A172 (cell line): Measurements from ENCODE around the gene NFASC. TPM values are rescaled to one million over a fixed set of nuclear protein-coding genes. Genes with fewer than 3 reads are reported as not detected.

Source experiments
- DNase-seq: peaks from one replicate; pipeline ENCODE4 v3.0.0-alpha.2; 2015; ENCODE audit warnings: low spot score
- total RNA-seq: library from RNA; depleted of rRNA; stranded (reverse); fragments of >200 nt; shearing (Covaris generic); gene quantifications from 2 replicates; pipeline ENCODE4 v1.2.3, GENCODE V29; 2014

NFASC gene
- total RNA-seq, 1 experiment from 2014 or later = 33.3 TPM

DNA sequence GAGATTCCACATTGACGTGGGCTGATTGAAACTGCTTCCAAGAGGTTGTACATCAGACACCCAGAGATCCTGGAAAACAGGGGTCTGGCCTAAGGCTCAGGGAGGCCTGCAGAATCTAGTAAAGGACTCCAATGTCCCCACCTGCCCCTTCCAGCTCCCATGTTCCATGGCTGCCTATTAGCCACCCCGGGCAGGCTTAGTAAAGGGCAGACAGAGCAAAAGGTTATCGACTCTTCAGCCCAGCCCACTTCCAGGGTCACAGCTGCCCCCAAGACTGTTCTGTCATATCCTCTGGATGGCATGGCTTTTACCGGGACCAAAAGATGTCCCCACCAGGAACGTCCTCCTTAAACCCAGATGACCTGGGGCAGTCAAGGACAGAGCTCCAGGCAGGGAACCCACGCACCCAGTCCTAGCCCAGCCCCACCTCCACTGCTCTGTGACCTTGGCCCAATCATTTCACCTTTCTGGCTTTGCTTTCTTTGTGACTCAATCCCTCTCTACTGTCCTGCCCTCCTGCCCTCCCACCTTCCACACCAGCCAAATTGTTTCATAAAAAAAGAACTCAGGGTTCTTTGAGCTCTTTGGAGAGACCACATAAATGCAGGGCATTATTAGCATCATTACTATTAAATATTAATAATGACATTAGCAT, 167.6 kb downstream of the NFASC start:
- no peak for DNase-seq

DNA sequence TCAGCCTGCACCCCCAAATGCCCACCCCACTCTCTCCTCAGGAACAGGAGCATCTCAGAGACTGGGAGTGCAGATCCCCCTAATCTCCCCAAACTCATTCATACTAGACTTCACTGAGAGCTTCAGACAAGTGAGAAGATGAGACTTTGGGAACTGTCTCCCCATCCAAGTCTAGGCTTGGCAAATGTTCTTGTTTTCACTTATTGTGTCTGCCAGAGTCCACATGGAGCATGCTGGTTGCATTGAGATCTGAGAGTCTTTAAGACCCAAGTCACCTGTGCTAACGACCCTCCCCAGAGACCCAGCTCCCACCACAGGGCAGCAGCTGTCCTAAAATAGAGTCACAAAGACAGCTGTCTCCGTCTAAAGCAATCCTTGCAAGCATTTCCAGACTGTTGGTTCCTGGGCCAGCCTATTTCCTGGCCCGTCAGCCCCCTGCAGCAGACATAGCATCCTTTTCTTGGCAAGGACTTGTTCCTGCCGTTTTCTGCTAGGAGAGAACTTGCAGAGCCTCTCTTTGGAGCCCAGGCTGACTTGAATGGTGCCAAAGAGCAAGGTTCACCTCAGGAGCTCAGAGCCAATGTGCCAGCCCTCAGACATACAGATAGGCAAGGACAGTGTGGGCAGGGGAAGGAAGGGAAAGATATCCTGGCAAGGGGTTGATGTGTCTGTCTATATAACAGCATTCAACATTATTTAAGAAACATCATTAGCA, 170.5 kb downstream of the NFASC start:
- DNase-seq = no peak

DNA sequence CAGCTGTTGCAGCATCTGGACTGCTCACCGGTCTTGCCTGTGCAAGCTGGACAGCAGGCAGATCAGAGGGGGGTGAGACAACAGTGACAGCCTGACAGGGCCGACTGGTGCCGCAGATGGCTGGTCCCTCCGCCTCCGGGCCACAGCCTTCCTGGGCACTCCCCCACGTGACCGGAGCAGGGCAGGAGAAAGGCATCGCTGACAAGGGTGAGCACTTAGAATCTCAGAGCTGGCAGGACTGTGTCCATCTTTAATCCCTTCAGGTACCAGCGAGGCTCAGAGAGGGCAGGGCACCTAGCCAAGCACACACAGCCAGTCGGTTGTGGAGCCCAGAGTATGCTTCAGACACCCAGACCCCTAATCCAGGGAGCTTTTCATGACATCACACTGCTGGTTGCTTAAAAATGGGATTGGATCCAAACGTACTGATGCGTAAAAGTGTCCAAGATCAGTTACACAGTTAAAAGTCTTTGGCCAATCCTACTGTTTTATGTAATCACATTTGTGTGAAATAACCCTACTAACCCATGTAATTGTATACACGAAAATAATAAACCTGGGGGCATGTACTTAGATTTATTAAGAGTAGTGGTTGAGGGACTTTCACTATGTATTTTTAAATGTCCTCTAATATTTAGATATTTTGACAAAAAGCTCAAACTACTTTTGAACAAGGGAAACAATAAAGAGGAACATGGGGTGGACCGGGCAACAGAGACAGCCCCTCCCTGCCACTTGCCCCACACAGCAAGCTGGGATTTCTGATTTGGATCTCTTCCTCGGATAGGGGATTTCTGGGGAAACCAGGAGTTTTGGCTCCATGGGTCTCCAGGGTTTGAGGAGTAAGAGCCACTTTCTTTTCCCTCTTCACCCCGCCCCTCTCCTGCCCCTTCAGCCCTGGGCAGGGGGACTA, 171.6 kb downstream of the NFASC start:
- DNase-seq = no peak

DNA sequence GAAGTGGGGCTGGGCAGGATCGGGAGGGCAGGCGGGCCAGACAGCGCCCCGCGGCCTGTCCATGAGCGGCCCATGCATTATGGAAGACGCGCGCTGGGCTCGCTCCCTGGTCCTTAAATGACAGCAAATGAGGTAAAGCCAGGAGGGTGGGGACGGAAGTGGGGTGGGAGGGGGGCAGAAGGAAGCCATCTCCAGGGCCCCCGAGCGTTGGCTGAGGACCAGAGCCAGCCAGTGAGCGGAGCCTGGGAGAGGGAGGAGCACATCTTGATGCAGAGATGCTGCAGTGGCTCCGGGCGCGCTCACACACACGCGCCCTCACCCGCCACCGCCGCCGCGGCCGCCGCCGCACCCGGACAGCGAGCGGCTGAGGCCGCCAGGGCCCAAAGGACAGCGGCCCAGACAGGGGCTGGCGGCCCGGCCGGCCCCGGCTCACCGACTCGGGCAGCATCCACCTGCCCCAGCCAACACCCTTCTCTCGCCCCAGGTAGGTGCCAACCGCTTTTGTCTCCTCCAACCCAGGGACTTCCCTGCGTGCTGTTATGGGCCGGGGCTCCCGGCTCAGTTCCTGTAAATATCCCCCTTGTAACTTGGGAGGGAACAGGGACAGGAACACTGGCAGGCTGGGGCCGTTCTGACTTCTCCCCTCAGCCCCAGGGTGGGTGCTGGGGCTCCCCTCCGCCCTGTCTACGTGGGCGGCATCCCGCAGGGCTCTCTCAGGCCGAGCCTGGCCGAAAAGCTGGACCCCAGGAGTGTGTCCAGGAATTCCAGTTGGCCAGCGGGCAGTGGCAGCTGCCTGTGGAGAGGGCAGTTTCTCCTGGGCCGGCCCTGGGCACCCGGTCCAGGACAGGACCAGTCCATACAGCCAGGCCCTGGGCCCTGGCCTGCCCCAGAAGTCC, 172.5 kb downstream of the NFASC start, which contains the start of gene CNTN2:
Gene CNTN2 (plus strand): TSS at position 302 of the 896 bp plus-strand sequence. CDS start 9,974 bp downstream, outside the sequence.
- DNase-seq = no peak

DNA sequence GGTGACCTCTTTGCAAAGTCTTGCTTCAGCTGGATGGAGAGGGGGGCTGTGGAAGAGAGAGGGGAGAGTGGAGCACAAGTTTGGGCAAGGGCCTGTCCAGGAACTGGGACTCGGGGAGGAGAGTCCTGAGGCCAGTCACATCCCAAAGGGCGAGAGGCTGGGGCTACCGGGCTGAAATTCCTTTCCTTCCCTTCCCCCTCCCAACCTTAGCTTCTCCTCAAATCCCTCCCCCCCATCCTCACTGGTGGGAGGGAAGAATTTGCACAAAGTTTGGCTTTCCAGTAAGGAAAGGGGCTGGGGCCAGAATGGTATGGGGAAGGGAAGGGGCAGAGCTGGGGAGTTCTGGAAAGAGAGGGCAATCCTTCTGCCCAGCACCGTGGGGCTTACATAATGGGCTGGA, 173.2 kb downstream of the NFASC start:
- DNase-seq = no peak

DNA sequence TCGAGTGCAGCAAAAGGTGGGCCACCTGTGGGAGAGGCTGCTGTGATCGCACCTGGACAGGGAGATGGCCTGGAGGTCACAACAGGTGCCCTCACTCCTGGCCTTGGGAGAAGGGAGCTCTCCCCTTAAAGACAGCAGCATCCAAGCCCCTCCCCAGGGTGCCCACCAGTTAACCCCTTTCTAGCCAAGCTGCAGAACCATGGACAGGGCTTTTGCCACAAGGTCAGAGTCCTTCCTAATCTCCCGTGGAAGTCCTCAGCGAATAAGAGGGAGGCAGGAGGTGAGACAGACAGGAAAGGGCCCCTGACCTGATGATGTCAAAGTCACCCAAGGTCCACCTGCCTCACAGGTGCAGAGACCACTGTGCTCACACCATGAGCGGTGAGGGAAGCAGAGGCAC, 174.1 kb downstream of the NFASC start:
- no peak for DNase-seq

DNA sequence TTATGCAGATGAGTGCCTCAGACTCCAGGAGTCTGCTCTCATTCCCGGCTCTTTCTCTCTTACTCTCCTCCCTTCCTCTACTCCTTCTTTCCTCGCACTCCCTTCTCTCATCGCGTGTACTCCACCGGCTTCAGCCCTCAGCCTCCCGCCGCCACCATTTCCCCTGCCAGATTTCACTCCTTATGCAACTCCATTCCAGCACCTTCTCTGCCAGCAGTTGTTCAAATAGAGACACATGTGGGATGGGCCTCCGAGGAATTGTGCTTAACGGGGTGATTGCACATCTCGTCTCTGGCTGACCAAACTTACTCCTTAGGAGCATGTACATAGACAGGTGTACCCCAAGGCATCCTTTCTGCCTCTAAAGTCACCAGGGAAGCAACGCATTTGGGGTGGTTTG, 174.5 kb downstream of the NFASC start:
- no peak for DNase-seq

DNA sequence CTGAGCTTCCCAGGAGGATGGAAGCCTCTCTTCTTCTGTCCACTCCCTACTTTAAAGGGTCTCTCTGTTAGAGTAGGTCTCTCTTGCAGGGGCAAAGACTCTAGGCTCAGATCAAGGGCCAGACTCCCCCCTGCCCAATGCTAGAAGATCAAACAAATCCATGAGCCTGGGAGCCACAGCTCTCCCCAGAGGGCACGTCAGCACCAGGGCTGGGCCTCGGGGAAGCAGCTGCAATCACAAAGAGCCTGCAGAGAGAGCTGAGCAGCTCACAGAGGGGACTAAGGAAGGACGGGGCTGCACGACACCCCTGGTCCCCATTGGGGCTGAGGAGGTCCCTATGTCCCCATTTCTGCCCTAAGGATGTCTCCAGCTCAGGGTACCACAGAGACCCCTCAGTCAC, 176.2 kb downstream of the NFASC start:
- no peak for DNase-seq

DNA sequence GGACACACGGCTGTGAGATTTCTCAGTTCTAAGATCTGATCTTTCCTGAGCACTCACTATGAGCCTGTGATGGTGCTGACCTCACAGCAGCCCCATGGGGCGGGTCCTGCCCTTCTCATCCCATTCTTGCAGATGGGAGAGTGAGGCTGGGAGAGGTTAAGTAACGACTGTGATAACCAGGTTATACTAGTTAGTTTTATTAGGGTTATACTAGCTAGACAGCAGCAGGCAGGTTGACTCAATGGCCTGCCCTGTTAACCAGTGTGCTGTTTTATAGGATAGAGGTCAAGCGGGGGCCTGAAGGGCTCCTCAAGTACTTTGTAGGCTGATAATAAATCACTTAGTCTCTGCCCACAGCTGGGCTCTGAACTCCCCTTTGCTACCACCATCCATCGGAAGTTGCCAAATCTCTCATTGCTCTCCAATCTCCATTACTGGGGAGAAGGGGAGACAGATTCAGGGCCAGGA, 177.1 kb downstream of the NFASC start:
- no peak for DNase-seq

DNA sequence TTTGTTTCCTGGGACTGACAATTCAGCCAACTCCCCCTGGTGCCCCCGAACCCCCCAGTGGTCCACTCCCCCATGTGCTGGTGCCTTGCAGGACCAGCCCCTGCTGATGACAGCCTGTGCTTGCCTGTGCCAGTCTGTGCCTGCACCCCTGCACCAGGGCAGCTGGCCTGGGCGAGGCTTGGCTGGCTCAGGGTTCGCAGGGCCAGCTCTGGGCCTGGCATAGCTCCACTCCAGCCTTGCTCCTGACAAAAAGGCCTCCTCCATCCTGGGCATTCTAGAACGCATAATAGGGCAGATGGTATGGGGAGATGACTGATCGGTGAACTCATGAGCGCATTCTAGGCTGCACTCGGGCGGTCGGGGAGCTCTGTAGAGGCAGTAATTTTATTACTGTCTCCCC, 177.7 kb downstream of the NFASC start:
- DNase-seq = no peak

DNA sequence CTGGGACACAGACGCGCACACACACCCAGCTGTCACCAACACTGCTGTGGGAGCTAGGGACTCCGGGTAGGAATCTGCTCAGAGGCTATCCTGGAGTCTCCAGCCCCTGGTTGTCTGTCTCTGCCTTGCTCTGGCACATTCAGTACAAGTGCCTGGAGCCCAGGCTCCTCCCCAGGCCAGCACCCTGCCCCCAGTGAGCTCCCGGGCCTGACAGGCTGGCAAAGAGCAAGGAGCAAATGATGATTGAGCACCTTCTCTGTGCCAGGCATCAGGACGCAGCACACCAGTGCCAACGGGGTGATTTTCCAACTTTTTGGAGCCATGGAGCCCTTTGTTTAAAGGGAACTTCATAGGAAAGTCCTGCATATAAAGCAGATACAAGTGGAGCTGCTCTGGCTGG, 178.8 kb downstream of the NFASC start:
- no peak for DNase-seq

DNA sequence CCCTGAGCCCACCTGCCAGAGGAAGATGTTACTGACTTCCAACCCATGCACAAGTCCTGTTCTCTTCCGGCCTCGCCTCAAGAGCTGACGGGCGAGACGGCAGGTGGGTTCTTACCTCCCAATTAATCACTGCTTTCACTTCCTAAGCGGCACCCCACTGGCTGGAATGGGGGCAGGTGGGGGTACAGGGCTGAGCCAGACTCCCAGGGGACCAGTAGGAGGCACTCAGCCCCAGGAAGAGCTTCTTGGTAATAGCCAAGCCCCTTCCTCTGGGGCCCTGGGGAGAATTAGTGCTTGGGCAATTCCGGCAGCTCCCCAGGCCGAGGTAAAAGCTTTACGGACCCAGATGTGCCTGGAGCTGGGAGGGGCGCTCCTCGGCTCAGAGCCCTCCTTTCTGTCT, 182.0 kb downstream of the NFASC start:
- no peak for DNase-seq

DNA sequence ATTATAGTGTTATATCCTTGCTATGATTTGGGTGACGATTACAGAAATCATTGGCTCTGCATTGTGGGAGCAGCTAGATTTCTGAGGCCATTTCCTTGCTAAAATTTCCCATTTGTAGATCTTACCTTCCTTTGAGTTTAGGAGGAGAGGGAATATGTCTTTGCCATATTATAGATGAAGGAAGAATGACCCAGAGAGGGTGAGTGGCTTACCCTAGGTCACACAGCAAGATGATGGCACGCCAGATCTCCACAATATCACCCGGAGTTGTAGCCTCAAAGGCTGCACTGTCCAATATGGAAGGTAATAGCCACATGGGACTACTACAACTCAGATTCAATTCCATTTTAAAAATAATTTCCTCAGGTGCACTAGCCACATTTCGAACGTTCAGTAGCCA, 182.6 kb downstream of the NFASC start:
- no peak for DNase-seq

DNA sequence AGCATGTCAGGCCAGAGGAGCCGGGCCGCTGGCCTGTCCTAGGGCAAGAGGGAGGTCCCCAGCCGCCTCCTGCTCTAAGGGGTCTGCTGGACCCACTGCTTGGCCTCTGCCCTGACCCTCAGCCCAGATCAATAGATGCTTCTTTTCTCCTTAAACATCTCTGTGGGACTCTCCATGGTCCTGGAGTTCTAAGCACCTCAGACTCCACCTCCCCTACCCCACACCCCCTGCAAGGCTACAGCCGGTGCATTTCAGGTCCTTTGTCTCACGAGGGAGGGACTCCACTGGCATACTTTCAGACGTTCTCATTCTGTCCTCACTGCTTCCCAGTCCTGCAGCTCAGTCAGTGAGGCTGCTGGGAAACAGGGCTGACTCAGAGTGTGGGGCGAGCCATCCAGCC, 183.4 kb downstream of the NFASC start:
- DNase-seq = no peak

DNA sequence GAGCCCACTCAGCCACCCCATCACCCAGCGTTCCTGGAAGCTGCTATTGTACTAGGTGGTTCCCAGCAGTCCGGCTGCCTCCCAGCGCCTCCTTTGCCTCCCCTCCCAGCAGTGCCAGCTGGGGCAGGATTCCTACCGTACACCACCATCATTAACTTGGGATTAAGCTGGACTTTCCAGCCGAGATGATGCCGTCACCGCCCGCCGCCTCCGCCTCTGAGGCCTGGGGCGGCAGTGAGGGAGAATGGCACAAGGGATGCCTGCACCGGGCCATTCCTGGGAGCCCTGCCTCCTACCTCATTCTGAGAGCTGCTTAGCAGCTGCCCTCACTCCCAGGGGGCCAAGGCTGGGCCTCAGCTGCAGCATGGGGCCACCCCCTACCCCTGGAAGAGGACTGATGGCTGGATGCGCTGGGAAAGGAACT, 185.5 kb downstream of the NFASC start:
- no peak for DNase-seq

DNA sequence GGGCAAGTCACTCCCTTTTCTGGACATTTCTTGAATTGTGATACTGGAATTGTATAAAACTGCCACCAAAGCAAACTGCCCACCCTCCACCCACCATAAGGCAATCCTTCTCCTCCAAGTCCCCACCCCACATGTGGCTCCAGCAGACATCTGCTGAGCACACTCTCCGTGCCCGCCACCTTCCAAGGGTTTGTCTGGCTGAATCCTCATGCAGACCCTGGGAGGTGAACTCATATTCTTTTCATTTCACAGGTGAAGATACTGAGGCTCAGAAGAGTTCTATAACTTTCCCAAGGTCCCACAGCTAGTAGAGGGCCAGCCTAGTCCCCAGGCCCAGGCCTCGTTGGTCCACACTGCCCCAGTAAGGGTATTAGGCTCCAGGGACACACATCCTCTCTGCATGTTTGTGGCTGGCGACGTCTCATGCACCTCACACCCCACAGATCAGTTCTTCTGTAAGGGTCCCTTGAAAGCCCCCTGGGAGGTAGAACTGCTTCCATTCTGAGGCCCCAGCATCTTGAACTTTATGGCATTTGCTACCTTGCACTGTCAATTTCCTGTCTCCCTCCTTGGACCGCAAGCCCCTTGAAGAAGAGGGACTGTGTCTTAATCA, 186.4 kb downstream of the NFASC start:
- no peak for DNase-seq

DNA sequence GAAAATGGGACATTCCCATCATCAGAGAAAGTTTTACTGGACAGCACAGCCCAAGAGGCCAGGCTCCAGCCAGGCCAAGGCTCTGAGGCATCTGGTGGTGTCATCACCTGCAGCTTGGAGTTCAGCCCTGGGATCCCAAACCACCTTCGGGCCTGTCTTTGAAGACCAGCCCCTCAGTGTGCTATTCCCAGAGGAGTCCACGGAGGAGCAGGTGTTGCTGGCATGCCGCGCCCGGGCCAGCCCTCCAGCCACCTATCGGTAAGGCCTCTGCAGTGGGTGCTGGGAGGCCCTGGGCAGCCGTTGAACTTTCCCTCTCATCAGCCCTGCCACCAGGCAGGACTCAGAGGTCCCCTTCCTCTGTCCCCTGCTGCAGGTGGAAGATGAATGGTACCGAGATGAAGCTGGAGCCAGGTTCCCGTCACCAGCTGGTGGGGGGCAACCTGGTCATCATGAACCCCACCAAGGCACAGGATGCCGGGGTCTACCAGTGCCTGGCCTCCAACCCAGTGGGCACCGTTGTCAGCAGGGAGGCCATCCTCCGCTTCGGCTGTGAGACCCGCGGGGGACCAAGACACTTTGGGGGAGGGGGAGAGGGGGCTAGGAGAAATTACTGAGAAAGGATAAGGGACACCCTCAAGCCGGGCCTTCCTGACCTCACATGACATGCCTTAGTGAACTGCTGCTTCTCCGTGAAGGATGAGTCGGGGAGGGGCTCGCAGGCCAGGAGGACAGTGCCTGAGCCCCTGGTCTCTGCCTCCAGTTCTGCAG, 187.3 kb downstream of the NFASC start:
- DNase-seq = no peak

DNA sequence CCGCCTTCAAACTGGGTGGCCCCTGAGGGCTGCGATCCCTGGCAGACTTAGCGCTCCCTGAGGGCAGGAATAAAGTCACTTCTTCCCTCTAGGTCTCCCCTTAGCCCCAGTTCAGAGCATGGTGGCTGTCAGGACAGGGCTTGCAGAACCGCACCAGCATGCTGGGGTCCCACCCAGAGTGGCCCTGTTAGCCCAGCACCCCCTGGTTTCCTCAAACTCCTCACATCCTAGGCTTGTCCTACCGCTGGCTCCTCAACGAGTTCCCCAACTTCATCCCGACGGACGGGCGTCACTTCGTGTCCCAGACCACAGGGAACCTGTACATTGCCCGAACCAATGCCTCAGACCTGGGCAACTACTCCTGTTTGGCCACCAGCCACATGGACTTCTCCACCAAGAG, 188.2 kb downstream of the NFASC start:
- DNase-seq = no peak

DNA sequence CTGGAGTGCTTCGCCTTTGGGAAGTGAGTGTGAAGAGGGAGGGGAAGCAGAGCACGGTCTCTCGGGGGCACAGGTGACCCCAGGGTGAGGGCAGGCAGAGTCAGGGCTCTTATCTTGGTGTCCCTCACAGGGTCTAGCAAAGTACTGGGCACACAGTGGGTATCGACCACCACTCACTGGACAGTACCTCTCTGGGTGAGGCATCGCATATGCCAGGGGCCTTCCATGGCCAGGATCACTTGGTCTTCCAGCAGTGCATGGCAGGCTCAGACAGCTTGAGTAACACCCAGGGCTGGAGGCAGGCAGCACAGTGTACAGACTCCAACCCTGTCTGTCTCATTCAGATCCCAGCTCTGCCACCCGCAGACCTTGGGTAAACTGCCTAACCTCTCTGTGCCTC, 189.0 kb downstream of the NFASC start:
- DNase-seq = no peak

DNA sequence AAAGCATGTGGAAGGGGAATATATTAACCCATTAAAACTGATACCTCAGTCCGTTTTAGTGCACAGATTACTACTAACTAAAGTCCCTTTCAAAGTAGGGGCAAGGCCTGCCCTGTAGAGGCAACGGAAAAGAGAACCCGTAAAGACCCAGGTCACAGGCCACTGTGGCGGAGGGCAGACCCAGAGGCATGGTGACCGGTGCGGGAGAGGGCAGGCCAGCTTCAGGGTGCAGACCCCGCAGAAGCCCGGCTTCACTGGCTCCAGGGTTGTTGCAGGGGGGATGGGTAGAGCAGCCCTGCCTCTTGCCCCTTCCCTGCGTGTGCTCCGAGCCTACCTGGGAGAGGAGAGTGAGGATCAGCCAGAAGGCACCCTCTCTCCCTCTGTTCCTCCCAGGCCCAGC, 190.1 kb downstream of the NFASC start:
- no peak for DNase-seq
